Natural killer cell (primary cell): ENCODE measurements around the gene DRICH1. TPM values are rescaled to one million over a fixed set of nuclear protein-coding genes. Genes with fewer than 3 reads are reported as not detected.
"Not testable (repeated sequence)": the region's sequence is repeated elsewhere in the genome, so short reads cannot be mapped to it uniquely, and the experiment has no call there.

Source experiments
- ATAC-seq, 3 donors: fragments of 150-1000 bp in 2 of 3; fragments of 200-7000 bp in 1 of 3; cut with Tn5 transposase; 1 replicate in 1 of 3; 2 replicates in 2 of 3; pipeline ENCODE4 v1.10.0; 2021; ENCODE audit warnings: mild to moderate bottlenecking in 2 of 3, moderate library complexity in 2 of 3
- DNase-seq, 2 donors: peaks; one replicate each; pipeline versions ENCODE4 v3.0.0 to v3.0.0-alpha.2; 2013 to 2021; ENCODE audit warnings: mixed read lengths in 1 of 2
- H3K27ac ChIP-seq: one replicate; pipeline ENCODE4 v1.5.1; 2013; ENCODE audit warnings: mild to moderate bottlenecking, low read length
- H3K27me3 ChIP-seq: one replicate; pipeline ENCODE4 v1.6.1; 2013; ENCODE audit warnings: low read length; ENCODE audit not compliant: control insufficient read depth, insufficient read depth
- H3K36me3 ChIP-seq: one replicate; pipeline ENCODE4 v1.6.1; 2013; ENCODE audit warnings: low read length; ENCODE audit not compliant: control insufficient read depth, insufficient read depth
- H3K4me1 ChIP-seq: one replicate; pipeline ENCODE4 v1.6.1; 2013; ENCODE audit warnings: low read length; ENCODE audit not compliant: control insufficient read depth, insufficient read depth
- H3K4me3 ChIP-seq: one replicate; pipeline ENCODE4 v1.5.1; 2013; ENCODE audit warnings: low read length
- H3K9me3 ChIP-seq: one replicate; pipeline ENCODE4 v1.6.1; 2013; ENCODE audit warnings: low read length; ENCODE audit not compliant: control insufficient read depth, insufficient read depth
- H3K27ac Mint-ChIP-seq, 2 donors: one replicate each; pipeline ENCODE4 v1.8.0; 2022; ENCODE audit warnings: mild to moderate bottlenecking in 2 of 2, mixed read lengths in 2 of 2, moderate library complexity in 1 of 2
- H3K27me3 Mint-ChIP-seq, 2 donors: one replicate each; pipeline ENCODE4 v1.8.0; 2022; ENCODE audit warnings: low read depth in 2 of 2, mixed read lengths in 2 of 2
- H3K36me3 Mint-ChIP-seq: one replicate; pipeline ENCODE4 v1.8.0; 2022; ENCODE audit warnings: mixed read lengths
- H3K4me1 Mint-ChIP-seq, 2 donors: one replicate each; pipeline ENCODE4 v1.8.0; 2022; ENCODE audit warnings: mixed read lengths in 2 of 2
- H3K4me3 Mint-ChIP-seq: one replicate; pipeline ENCODE4 v1.8.0; 2022; ENCODE audit warnings: mild to moderate bottlenecking, moderate library complexity, mixed read lengths
- H3K9me3 Mint-ChIP-seq, 2 donors: one replicate each; pipeline ENCODE4 v1.8.0; 2022; ENCODE audit warnings: mixed read lengths in 2 of 2
- CTCF ChIP-seq: fragments of 200-600 bp; IDR thresholded peaks from one replicate; pipeline ENCODE4 v1.8.0; 2022; ENCODE audit warnings: antibody characterized with exemption
- WGBS: methylation state at CpG from one replicate; pipeline ENCODE4 v1.1.7; 2013; ENCODE audit warnings: missing lambda C conversion rate; ENCODE audit not compliant: insufficient coverage; 5-methylcytosine and 5-hydroxymethylcytosine counted together
- intact Hi-C: fragments of 100-400 bp; cut with micrococcal nuclease; formaldehyde crosslinking; loops from one replicate; pipeline ENCODE4 v1.14.2; 2022
- total RNA-seq, 4 donors: library from RNA; stranded (reverse); fragments of 120-200 nt in 1 of 4; gene quantifications; one replicate each; pipeline versions ENCODE4 v1.2.3 to v1.2.4, GENCODE V29; 2013 to 2022

Gene DRICH1
- total RNA-seq, 3 donors from 2014 or later (not counting 1 experiment from before 2014, with no cell fraction given), result 2.3 to 3.2 (median 3.1) TPM

- no peak overlapping the region for H3K27ac Mint-ChIP-seq
- ATAC-seq, result no peak
These were observed 33.2 kb downstream of the DRICH1 start for GRCh38 chr22:23598805-23599518.

GRCh38 chr22:23597576-23598268 is 34.4 kb downstream of the DRICH1 start:
- H3K27me3 ChIP-seq, H3K4me3 Mint-ChIP-seq, DNase-seq, H3K4me3 ChIP-seq, H3K4me1 ChIP-seq, H3K27ac ChIP-seq, intact Hi-C loops, H3K27ac Mint-ChIP-seq, H3K36me3 Mint-ChIP-seq, ATAC-seq, H3K9me3 Mint-ChIP-seq, H3K36me3 ChIP-seq, H3K27me3 Mint-ChIP-seq, H3K9me3 ChIP-seq, H3K4me1 Mint-ChIP-seq: not testable (repeated sequence)
- 29% methylated on average over 2 of the region's 7 CpGs for WGBS

More at GRCh38 chr22:23598805-23599518, 33.2 kb downstream of the DRICH1 start:
- H3K36me3 ChIP-seq, result no peaks in the 10 kb centered on the region
- no peak overlapping the region for H3K27ac ChIP-seq
- H3K27me3 ChIP-seq, result no peaks in the 10 kb centered on the region
- Mint-ChIP-seq H3K9me3 (no peaks in the 10 kb centered on the region), H3K4me3 (no peak overlapping the region), H3K4me1 (no peaks in the 10 kb centered on the region), H3K27me3 (peaks cover 0 to 3% of the 10 kb centered on the region in 2 donors), H3K36me3 (no peaks in the 10 kb centered on the region)
- TF ChIP-seq CTCF, result no peak
- intact Hi-C loops, result no loop called here
- H3K4me3 ChIP-seq, result no peak overlapping the region
- H3K4me1 ChIP-seq, result no peaks in the 10 kb centered on the region
- no peaks in the 10 kb centered on the region for H3K9me3 ChIP-seq
- DNase-seq, result no peak
- WGBS, result 96% methylated on average over 9 of the region's 9 CpGs

GRCh38 chr22:23595904-23596303 is 36.2 kb downstream of the DRICH1 start:
- H3K9me3 Mint-ChIP-seq, H3K4me1 ChIP-seq, ATAC-seq, DNase-seq, H3K4me3 Mint-ChIP-seq, intact Hi-C loops, H3K4me1 Mint-ChIP-seq, H3K9me3 ChIP-seq, H3K27ac Mint-ChIP-seq, H3K27ac ChIP-seq, H3K4me3 ChIP-seq, H3K27me3 Mint-ChIP-seq, H3K27me3 ChIP-seq, H3K36me3 Mint-ChIP-seq, H3K36me3 ChIP-seq: not testable (repeated sequence)
- 56% methylated on average over 6 of the region's 6 CpGs for WGBS

DNA sequence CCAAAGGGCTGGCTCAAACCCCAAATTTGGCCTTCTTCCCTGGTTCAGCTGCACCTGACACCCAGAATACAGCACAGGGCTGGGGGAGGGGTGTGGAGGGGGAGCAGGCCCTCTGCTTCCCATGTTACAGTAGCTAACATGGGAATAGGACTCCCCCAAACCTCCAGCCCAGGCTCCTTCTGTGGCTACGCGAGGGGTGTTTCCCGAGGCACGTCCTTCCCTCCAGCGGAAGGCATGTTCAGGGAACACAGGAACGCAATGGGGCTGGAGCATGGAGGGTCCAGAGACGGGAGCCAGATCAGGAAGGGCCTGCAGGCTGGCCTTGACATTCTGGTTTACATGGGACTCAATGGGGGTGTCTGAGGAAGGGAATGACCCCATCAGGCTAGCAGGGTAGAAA is 40.3 kb downstream of the DRICH1 start:
- no peak for TF ChIP-seq CTCF
- Histone ChIP-seq H3K27me3 (no peaks in the 10 kb centered on the region), H3K4me1 (no peaks in the 10 kb centered on the region), H3K4me3 (no peak overlapping the region), H3K36me3 (no peaks in the 10 kb centered on the region), H3K27ac (no peak overlapping the region), H3K9me3 (no peaks in the 10 kb centered on the region)
- H3K4me3 Mint-ChIP-seq, result no peak overlapping the region
- H3K27ac Mint-ChIP-seq, result no peak overlapping the region
- no peaks in the 10 kb centered on the region for H3K9me3 Mint-ChIP-seq
- 93% methylated on average over 7 of the region's 7 CpGs for WGBS
- peaks cover 4 to 5% of the 10 kb centered on the region in 2 donors for H3K4me1 Mint-ChIP-seq
- ATAC-seq, result no peak
- intact Hi-C loops, result no loop called here
- H3K27me3 Mint-ChIP-seq, result peaks cover 0 to 3% of the 10 kb centered on the region in 2 donors
- H3K36me3 Mint-ChIP-seq, result no peaks in the 10 kb centered on the region
- no peak for DNase-seq
